ENCODE measurements around the gene NSL1. TPM values are rescaled to one million over a fixed set of nuclear protein-coding genes. Genes with fewer than 3 reads are reported as not detected.
"Not testable (repeated sequence)": the region's sequence is repeated elsewhere in the genome, so short reads cannot be mapped to it uniquely, and the experiment has no call there.

The NSL1 gene, protein sequence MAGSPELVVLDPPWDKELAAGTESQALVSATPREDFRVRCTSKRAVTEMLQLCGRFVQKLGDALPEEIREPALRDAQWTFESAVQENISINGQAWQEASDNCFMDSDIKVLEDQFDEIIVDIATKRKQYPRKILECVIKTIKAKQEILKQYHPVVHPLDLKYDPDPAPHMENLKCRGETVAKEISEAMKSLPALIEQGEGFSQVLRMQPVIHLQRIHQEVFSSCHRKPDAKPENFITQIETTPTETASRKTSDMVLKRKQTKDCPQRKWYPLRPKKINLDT
- 10 to 100 TPM; 27.8 to 33.8 TPM for total RNA-seq

DNA sequence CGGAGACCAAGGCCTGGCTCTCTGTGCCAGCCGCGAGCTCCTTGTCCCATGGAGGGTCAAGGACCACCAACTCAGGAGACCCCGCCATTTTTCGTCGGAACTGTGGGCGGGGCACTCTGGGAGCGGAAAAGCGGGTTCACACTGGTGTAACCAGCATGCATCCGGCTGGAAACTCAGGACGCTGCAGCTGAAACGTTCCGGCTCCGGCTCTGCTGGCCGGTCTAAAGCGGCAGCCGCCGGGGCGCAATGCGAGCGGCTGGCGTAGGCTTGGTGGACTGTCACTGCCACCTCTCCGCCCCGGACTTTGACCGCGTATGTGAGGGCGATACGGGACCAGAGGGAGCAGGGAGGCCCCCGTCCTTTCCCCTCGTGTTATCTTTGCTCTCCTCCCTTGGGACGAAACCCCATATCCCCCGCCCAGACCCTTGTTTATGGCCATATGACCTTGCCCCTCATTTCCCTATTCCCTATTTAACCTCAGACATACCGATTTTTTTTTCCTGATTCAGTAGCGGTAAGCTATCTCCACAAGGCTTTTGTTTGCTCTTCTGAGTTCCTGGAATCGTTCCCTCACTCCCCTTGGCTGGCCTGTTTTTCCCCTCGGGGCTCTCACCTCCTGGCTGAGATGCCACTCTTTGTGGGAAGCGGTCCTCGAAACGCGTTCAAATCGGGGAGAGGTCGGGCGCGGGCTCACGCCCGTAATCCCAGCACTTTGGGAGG, at the start of gene NSL1, which contains the start of gene TATDN3:
NSL1 (minus strand) TSS at position 102 of the 720 bp plus-strand sequence; CDS start at position 88, 14 bp downstream.
TATDN3 (plus strand) TSS at position 219 of the 720 bp plus-strand sequence; CDS start at position 247, 28 bp downstream.
- Mint-ChIP-seq H3K27ac (peak within 1 kb of the TSS; percentile 93 to 99), H3K9me3 (peaks cover 0 to 4% of the 10 kb centered on the region in 2 donors), H3K36me3 (peaks cover 6 to 12% of the 10 kb centered on the region in 2 donors)
- DNase-seq (ENCODE audit: low spot score in 2 of 2) (peak; percentile 93 to 100), ATAC-seq (peak; percentile 91 to 93)

DNA sequence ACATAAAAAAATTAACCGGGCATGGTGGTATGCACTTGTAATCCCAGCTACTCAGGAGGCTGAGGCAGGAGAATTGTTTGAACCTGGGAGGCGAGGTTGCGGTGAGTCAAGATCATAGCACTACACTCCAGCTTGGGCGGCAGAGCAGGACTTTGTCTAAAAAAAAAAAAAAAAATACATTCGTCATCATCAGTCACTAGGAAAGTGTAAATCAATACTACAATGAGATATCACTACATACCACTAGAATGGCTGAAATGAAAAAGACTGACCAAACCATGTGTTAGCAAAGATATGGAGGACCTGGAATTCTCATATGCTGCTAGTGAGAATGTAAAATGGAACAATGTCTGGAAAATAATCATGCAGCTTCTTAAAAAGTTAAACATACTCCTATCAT, 46.6 kb upstream of the NSL1 start:
- DNase-seq (ENCODE audit: low spot score in 2 of 2) (no peak), ATAC-seq (no peak)
- Mint-ChIP-seq H3K36me3 (no peaks in the 10 kb centered on the region), H3K27ac (no peak overlapping the region), H3K9me3 (no peaks in the 10 kb centered on the region)

DNA sequence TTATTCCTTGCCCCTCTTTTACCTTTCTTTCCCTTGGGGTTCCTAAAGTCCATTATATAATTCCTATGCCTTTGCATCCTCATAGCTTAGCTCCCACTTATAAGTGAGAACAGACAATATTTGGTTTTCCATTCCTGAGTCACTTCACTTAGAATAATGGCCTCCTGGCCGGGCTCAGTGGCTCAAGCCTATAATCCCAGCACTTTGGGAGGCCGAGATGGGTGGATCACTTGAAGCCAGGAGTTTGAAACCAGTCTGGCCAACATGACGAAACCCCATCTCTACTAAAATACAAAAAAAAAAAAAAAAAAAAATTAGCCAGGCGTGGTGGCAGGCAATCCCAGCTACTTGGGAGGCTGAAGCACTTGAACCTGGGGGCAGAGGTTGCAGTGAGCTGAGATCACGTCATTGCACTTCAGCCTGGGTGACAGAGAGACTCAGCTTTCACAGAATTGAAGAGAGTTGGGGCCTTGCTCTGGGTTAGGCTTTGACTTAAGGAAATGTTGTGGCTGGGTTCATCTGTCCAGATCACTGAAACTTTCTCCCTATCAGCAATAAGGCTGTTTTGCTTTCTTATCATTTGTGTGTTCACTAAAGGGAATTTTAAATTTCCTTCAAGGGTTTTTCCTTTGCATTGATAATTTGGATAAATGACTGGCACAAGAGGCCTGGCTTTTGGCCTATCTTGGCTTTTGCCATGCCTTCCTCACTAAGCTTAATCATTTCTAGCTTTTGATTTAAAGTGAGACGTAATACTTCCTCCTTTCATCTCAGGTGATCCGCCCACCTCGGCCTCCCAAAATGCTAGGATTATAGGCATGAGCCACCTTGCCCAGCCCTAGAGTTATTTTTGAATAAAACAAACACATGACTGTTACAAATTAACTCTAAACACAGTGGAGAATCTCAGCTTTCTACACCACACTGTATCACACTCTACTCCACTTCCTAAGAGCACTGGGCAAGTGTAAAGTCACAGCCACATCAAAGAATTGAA, 41.9 kb upstream of the NSL1 start:
- H3K9me3 Mint-ChIP-seq, H3K27ac Mint-ChIP-seq, H3K36me3 Mint-ChIP-seq: not testable (repeated sequence)
- peak in 1 of 2 donors; percentile 7 for DNase-seq (ENCODE audit: low spot score in 2 of 2)
- ATAC-seq = peak in 1 of 2 donors; percentile 18

DNA sequence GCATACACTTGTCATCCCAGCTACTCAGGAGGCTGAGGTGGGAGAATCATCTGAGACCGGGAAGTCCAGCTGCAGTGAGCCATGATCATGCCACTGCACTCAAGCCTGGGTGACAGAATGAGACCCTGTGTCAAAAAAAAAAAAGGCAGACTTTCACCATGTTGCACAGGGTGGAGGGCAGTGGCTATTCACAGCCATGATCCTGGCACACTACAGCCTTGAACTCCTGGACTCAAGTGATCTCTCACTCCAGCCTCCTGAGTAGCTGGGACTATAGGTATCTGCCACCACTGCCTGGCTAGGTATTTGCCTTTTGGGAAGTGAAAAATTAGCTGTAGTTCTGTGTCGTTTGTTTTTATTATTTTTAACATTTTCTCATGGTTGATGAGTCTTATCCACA, 36.8 kb upstream of the NSL1 start:
- DNase-seq (ENCODE audit: low spot score in 2 of 2) (no peak), ATAC-seq (no peak)
- peaks cover 17 to 33% of the 10 kb centered on the region in 2 donors for H3K36me3 Mint-ChIP-seq
- H3K27ac Mint-ChIP-seq = no peak overlapping the region
- peaks cover 13 to 20% of the 10 kb centered on the region in 2 donors for H3K9me3 Mint-ChIP-seq

DNA sequence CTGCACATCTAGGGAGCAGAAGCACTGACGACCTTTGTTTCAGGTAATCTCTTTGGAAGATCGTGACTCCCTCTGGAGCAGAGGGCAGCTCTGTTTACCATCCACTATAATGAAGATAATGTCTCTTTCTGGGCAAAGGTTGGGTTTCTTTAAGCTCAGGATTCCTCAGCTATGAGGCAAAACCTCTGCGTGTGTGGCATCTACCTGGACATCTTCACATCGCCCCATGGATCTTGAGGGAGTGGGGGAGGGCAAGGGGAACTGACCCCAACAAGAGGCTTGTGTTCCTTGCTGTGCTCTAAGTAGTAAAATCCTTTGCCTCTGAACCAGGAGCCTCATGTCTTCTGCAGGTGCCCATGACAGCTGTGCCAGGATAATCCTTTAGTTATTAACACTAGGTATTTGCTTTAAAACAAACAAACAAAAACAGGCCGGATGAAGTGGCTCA, 36.3 kb upstream of the NSL1 start:
- no peak overlapping the region for H3K27ac Mint-ChIP-seq
- DNase-seq (ENCODE audit: low spot score in 2 of 2) (no peak), ATAC-seq (no peak)
- peaks cover 13 to 20% of the 10 kb centered on the region in 2 donors for H3K9me3 Mint-ChIP-seq
- peaks cover 17 to 33% of the 10 kb centered on the region in 2 donors for H3K36me3 Mint-ChIP-seq

DNA sequence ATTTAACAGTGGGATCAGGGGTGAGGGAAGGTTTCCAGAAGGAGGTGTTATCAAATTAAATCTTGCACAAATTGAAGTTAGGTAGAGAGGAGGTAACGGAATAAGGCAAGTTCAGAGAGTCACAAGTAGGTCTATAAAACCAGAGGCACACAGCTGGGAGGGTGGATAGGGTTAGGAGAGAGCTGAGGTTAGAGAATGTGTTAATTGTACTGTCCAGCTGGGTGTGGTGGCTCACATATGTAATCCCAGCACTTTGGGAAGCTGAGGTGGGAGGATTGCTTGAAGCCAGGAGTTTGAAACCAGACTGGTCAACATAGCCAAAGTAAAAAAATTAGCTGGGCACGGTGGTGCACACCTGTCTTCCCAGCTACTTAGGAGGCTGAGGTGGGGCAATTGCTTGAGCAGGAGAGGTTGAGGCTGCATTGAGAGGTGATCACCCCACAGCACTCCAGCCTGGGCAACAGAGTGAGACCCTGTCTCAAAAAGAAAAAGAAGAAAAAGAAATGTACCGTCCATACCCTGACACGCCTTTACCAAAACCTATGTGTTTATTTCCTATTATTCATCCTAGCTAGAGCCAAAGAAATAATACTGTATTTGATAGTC, 35.7 kb upstream of the NSL1 start:
- DNase-seq (ENCODE audit: low spot score in 2 of 2) (no peak), ATAC-seq (no peak)
- peaks cover 17 to 33% of the 10 kb centered on the region in 2 donors for H3K36me3 Mint-ChIP-seq
- peaks cover 13 to 20% of the 10 kb centered on the region in 2 donors for H3K9me3 Mint-ChIP-seq
- no peak overlapping the region for H3K27ac Mint-ChIP-seq

DNA sequence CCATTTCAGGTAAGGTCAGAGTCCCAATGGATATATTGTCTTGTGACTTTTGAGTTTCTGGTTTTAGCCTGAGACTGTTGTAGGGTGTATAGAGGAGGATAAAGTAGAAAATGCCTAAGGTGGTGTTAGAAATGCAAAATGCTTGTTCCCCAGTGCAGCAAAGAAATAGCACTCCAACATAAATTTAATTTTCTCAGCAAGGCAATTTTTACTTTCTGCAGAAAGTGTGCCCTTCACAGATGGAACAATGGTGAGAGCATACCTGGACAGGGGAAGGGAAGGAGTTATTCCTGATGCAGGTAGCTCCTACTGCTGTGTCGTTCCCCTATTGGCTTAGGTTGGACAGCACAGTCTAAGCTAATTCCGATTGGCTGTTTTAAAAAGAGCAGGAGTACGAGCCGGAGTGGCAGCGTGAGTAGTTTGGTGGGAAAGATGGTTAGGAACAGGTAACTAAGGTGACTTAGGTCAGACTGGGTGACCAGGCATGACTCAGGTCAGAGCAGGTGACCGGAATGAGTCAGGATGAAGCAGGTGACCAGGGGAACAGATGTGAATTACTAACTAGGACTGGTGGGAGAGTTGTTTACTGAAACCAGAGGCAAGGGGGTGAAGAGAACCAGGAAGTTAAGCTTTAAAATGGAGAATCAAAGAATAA, 34.3 kb upstream of the NSL1 start:
- Mint-ChIP-seq H3K36me3 (peaks cover 17 to 33% of the 10 kb centered on the region in 2 donors), H3K27ac (peak overlapping the region in 1 of 2 donors; percentile 28), H3K9me3 (peaks cover 13 to 20% of the 10 kb centered on the region in 2 donors)
- ATAC-seq (no peak), DNase-seq (ENCODE audit: low spot score in 2 of 2) (no peak)

DNA sequence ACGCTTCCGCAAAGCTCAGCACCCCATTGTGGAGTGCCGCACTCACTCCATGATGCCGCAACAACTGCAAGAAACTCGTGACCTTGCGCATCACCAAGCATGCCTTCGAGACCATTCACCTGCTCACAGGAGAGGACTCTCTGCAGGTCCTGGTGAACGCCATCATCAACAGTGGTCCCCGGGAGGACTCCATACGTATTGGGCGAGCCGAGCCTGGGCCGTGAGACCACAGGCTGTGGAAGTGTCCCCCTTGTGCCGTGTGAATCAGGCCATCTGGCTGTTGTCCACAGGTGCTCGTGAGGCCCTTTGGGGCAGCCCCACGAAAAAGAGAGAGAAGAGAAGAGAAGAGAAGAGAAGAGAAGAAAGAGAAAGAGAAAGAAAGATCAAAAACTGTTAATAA, 32.6 kb upstream of the NSL1 start:
- Mint-ChIP-seq H3K9me3 (peaks cover 13 to 20% of the 10 kb centered on the region in 2 donors), H3K36me3 (peaks cover 17 to 33% of the 10 kb centered on the region in 2 donors), H3K27ac (no peak overlapping the region)
- ATAC-seq = no peak
- DNase-seq (ENCODE audit: low spot score in 2 of 2) = no peak

DNA sequence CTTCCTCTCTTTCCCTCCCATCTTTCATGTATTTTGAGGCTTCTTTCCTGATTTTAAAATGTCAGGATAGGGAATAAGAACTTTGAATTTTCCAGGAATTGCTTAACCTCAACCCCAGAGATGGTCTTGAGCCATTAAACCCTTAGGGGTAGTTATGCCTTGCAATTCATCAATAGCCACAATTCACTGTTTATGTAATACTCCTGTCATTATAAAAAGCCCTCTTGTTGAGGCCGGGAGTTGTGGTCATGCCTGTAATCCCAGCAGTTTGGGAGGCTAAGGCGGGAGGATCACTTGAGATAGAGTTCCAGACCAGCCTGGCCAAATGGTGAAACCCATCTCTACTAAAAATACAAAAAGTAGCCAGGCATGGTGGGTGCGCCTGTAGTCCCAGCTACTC, 31.4 kb upstream of the NSL1 start:
- DNase-seq (ENCODE audit: low spot score in 2 of 2) (no peak), ATAC-seq (no peak)
- Mint-ChIP-seq H3K27ac (no peak overlapping the region), H3K36me3 (peaks cover 17 to 33% of the 10 kb centered on the region in 2 donors), H3K9me3 (peaks cover 13 to 20% of the 10 kb centered on the region in 2 donors)

DNA sequence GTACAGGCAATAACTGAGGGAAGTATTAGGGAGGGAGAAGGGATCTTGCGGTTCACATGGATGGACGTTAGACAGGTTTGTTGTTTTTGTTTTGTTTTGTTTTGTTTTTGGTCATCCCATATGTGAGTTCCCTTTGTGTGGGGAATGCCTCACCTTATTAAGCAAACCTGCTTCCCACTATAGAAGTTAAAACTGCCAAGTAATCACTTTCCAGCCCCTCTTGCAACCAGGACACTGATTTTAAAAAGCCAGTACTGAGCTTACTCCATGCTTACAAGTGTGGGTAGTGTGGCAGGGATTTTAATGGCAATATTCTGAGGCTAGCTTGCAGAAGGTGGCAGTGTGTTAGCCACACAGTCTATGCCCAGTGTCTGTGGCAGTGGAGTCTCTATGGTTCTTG, 29.4 kb upstream of the NSL1 start:
- no peak for ATAC-seq
- peaks cover 12 to 20% of the 10 kb centered on the region in 2 donors for H3K36me3 Mint-ChIP-seq

DNA sequence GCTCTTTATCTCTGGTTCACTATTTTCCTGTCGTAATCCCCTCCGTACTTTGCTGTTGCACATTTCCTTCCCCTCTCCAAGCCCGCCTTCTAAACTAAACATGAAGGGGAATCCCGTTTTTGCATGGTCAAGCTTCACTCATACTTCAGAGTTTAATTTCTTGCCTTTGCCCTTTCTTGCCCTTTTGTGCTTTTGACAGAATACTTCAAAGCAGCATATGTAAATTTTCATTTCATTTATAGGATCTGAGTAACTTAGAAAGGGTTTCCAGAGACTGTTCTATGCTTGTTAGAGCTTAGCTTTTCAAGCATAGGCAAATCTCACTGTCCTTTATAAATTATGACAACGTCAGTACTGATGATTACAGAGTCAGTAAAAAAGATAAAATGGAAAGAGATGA, 28.1 kb upstream of the NSL1 start:
- H3K9me3 Mint-ChIP-seq = peaks cover 3 to 4% of the 10 kb centered on the region in 2 donors
- ATAC-seq (peak in 1 of 2 donors; percentile 67), DNase-seq (ENCODE audit: low spot score in 2 of 2) (no peak)
- peaks cover 6 to 10% of the 10 kb centered on the region in 2 donors for H3K36me3 Mint-ChIP-seq
- H3K27ac Mint-ChIP-seq = no peak overlapping the region

More for the DNA sequence above, 29.4 kb upstream of the NSL1 start:
- Mint-ChIP-seq H3K27ac (no peak overlapping the region), H3K9me3 (peaks cover 10% of the 10 kb centered on the region in 2 donors)
- DNase-seq (ENCODE audit: low spot score in 2 of 2) = no peak

DNA sequence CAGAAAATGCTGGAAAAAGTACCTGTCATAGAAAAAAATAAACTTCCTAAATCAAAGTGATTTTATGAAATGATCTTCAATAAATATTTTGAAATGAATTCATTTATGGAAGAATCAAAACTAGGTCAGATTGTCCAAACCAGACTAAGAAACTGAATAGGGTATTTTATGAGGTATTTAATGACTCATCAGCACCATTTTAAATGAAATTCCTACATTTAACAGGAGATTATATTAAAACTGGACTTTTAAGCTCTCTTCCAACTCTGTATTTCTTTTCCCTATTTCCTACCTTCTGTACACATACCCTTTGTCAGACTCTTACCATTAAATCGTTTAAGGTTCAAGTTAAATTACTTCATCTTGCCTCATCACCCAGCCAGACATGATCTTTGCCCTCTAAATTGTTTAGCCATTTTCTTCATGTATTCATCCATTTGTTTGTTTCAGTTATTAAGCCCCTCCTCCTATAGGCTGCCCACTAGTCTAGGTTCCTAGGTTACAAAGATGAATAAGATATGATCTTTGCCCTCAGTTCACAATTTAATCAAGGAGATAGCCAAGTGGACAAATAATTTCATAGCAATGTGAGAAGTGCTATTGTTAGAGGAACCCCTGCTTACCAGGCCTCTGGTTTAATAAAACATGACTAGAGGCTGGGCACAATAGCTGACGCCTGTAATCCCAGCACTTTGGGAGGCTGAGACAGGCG, 25.1 kb upstream of the NSL1 start:
- DNase-seq (ENCODE audit: low spot score in 2 of 2) (no peak), ATAC-seq (no peak)
- Mint-ChIP-seq H3K27ac (no peak overlapping the region), H3K36me3 (no peaks in the 10 kb centered on the region), H3K9me3 (no peaks in the 10 kb centered on the region)

DNA sequence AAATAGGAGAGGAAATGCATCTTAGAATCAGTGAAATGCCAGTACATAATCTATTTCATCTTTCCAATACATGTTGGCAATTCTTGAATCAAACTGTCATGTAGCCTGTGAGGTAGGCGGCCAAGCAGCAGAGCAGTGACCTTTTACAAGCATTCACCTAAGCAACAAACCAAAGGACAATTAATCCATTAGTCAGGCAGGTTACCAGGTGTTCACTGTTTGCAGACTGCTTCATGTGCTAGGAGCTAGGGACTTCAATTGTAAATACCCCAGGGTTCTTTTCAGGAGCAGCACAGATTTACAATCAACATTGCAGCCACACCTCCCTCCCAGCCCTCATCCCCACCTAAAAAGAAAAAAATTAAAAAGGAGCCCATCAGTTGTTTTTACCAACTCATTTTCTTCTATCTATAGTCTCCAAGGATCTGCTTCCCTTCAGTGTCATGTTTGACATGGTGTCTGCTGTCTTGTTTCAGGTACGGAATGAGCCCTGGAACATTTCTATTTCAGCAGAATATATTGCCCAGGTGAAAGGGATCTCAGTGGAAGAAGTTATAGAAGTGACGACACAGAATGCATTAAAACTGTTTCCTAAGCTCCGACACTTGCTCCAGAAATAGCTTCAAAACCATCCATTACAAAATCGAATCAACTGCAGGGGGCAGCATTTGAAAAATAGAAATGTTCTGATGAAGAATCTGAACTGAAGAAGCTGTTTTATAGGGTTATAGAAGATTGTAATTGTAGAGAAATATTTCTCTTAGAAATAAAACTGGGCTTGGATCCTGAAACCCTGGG, 23.2 kb upstream of the NSL1 start:
- no peak for ATAC-seq
- H3K27ac Mint-ChIP-seq = no peak overlapping the region
- no peaks in the 10 kb centered on the region for H3K36me3 Mint-ChIP-seq
- H3K9me3 Mint-ChIP-seq = no peaks in the 10 kb centered on the region
- no peak for DNase-seq (ENCODE audit: low spot score in 2 of 2)

DNA sequence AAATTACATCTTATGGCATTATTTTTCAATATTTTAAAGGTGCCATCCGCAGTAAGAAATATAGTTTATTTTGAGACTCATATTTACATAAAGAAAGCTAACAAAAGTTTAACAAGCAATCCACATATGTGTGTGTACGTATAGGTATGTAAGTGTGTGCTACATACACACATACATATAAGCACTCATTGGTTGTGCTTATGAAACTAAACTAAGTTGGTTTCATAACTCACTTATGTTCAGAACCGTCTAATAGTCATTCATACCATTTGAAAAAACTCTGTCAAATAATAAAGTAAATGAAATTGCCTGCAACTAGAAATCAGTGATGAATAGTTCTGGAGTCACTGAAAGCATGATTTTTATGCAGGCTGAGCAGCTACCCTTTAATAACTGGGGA, 14.2 kb upstream of the NSL1 start:
- peaks cover 0 to 6% of the 10 kb centered on the region in 2 donors for H3K36me3 Mint-ChIP-seq
- no peak for ATAC-seq
- no peak for DNase-seq (ENCODE audit: low spot score in 2 of 2)
- H3K9me3 Mint-ChIP-seq = no peaks in the 10 kb centered on the region
- H3K27ac Mint-ChIP-seq = no peak overlapping the region
